ENCODE measurements around the gene INPP4A. TPM values are rescaled to one million over a fixed set of nuclear protein-coding genes. Genes with fewer than 3 reads are reported as not detected.
"Not testable (repeated sequence)": the region's sequence is repeated elsewhere in the genome, so short reads cannot be mapped to it uniquely, and the experiment has no call there.

The INPP4A gene
- total RNA-seq, 1 donor: 26.8 TPM

DNA sequence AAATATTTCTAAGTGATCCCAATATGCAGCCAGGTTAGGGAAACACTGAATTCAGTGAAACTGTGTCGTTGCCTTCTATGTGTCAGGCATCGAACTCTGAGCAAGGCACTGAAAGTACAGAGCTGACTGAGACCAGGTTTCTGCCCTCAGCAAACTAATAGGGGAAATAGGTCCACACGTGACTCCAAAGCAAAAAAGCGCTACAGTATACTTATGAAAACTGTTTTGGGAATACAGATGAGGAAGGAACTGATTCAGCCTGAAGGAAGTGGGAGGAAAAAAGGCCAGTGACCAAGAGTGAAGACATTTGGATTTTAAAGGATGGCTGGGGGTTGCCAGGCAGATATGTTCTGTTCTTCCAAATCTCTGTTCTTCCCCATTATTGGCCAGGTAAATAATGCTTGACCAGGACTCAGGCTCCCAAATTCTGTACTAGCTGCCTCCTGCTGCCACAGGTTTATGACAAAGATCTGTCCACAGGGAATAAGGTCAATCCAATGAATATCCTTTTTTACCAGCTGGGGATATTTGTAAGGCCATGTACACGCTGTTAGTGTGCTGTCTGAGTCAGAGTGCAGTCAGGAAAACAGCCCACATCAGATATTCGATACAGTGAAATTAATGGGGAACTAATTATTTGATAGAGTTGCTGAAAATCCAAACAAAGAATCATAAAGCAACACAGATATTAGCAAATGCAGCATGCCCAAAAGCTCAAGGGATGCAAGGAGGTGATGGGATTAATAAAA, 24.5 kb upstream of the INPP4A start:
- TF ChIP-seq, protein P1, sequence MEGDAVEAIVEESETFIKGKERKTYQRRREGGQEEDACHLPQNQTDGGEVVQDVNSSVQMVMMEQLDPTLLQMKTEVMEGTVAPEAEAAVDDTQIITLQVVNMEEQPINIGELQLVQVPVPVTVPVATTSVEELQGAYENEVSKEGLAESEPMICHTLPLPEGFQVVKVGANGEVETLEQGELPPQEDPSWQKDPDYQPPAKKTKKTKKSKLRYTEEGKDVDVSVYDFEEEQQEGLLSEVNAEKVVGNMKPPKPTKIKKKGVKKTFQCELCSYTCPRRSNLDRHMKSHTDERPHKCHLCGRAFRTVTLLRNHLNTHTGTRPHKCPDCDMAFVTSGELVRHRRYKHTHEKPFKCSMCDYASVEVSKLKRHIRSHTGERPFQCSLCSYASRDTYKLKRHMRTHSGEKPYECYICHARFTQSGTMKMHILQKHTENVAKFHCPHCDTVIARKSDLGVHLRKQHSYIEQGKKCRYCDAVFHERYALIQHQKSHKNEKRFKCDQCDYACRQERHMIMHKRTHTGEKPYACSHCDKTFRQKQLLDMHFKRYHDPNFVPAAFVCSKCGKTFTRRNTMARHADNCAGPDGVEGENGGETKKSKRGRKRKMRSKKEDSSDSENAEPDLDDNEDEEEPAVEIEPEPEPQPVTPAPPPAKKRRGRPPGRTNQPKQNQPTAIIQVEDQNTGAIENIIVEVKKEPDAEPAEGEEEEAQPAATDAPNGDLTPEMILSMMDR (IDR thresholded peaks at IDR 0.05; ENCODE audit: insufficient read depth, low read depth, low read length): no peak
- DNase-seq (ENCODE audit: low read depth): no peak
- no peak overlapping the region for H3K4me3 ChIP-seq (ENCODE audit: low read depth, low read length)

DNA sequence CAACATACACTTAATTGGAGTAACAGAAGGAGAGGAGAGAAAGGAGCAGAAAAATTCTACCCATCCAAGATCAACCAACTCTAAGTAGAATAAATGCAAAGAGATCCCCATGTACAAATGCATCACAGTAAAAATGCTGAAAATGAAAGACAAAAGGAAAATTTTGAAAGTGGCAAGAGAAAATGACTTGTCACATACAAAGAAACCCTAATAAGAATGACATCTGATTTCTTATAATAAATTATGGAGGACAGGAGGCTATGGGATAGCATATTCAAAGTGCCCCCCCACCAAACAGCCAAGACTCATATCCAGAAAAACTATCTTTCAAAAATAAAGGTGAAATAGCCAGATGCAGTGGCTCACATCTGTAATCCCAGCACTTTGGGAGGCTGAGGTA, 22.2 kb upstream of the INPP4A start:
- DNase-seq (ENCODE audit: low read depth): no peak
- TF ChIP-seq, protein P1 (IDR thresholded peaks at IDR 0.05; ENCODE audit: insufficient read depth, low read depth, low read length): no peak
- no peak overlapping the region for H3K4me3 ChIP-seq (ENCODE audit: low read depth, low read length)

DNA sequence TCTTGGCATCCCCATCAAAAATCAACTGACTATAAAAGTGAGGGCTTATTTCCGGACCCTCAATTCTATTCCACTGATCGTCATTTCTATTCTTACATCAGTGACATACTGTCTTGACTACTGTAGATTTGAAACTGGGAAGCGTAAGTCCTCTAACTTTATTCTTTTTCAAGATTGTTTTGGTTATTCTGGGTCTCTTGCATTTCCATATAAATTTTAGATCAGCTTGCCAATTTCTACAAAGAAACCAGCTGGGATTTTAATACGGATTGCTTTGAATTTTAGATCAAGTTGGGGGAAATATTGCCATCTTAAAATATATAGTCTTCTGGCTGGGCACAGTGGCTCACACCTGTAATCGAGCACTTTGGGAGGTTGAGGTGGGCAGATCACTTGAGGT, 17.9 kb upstream of the INPP4A start:
- DNase-seq (ENCODE audit: low read depth): no peak
- TF ChIP-seq, protein P1 (IDR thresholded peaks at IDR 0.05; ENCODE audit: insufficient read depth, low read depth, low read length): no peak

DNA sequence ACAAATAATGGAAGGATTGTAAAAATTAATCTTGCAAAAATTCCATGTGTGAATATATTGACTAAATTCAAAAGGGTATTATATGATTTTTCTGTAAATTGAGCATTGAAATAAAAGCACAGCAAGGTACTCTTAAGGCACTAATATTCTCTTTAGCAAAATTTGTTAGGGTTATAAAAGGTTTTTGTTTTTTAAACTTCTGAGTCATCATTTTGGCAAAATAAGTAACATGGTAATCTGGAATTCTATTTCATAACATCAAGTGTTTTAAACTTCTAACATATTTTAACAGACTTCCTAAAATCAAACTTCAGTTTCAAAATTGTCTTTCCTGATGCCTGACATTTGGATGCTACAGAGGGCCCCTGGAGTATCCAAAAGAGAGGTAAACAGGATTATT, 12.5 kb upstream of the INPP4A start:
- H3K4me3 ChIP-seq (ENCODE audit: low read depth, low read length): no peak overlapping the region
- TF ChIP-seq, protein P1 (IDR thresholded peaks at IDR 0.05; ENCODE audit: insufficient read depth, low read depth, low read length): no peak
- no peak for DNase-seq (ENCODE audit: low read depth)

More for the DNA sequence above, 17.9 kb upstream of the INPP4A start:
- no peak overlapping the region for H3K4me3 ChIP-seq (ENCODE audit: low read depth, low read length)

DNA sequence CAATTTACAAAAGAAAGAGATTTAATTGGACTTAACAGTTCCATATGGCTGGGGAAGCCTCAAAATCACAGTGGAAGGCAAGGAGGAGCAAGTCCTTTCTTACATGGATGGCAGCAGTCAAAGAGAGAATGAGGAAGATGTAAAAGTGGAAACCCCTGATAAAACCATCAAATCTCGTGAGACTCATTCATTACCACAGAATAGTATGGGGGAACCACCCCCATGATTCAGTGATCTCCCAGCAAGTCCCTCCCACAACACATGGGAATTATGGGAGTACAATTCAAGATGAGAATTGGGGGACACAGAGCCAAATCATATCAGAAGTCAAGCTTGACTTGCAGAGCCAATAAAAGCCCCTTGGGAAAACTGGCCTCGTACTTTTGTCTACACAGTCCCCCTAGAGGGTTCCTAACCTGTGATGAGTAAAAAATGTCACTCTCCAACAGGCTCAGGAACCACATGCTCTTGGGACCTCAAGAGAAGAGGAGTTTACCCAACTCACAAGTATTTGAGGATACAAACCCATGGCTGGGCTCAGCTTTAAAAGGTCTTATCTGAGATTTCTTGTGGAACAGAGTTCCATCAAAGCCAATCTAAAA, 11.2 kb upstream of the INPP4A start:
- TF ChIP-seq, protein P1 (IDR thresholded peaks at IDR 0.05; ENCODE audit: insufficient read depth, low read depth, low read length): no peak
- no peak for DNase-seq (ENCODE audit: low read depth)
- H3K4me3 ChIP-seq (ENCODE audit: low read depth, low read length): no peak overlapping the region

DNA sequence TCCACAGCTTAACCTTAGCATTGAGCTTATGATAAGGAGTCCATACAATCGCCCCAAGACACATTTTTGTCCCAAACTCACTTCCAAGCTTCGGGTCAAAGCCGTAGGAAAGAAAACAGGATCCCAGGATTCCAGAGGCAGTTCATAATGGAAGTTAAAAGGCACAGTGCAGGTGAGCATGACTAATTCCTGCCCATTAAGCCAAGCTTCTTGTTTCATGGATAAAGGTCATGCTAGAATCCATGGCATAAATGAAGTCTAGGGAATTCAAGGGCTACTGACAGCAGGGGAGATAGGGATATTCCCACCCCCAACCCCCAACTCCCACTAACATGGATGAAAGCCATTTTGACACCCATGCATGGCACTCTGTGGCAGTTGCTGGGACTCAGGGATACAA, 10.2 kb upstream of the INPP4A start:
- DNase-seq (ENCODE audit: low read depth): no peak
- TF ChIP-seq, protein P1 (IDR thresholded peaks at IDR 0.05; ENCODE audit: insufficient read depth, low read depth, low read length): no peak
- no peak overlapping the region for H3K4me3 ChIP-seq (ENCODE audit: low read depth, low read length)

DNA sequence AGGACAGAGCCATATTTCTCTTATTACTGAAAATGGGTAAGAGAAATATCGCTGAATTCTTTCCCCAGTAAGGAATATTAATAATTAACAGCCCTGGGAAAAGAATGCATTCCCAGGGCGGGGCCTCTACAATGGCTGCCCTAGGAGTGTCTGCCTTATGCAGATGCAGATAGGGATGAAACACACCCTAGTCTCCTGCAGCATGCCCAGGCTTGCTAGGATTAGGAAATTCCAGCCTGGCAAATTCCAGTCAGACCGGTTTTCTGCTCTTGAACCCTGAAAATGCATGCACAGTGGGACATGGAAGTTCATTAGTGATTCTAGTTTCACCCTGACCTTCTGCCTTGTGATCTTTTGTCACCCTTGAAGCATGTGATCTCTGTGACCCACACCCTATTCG, 9.0 kb upstream of the INPP4A start:
- not testable (repeated sequence) for DNase-seq (ENCODE audit: low read depth)

More for the DNA sequence above, 9.0 kb upstream of the INPP4A start:
- H3K4me3 ChIP-seq (ENCODE audit: low read depth, low read length): not testable (repeated sequence)

Measured in fibroblast of villous mesenchyme (primary cell).